Amniotic epithelial cell (primary cell): ENCODE results near the gene MS4A6E.
"Not testable (repeated sequence)": the region's sequence is repeated elsewhere in the genome, so short reads cannot be mapped to it uniquely, and the experiment has no call there.

Source experiments
- DNase-seq: peaks from one replicate; pipeline ENCODE4 v3.0.0-alpha.2; 2010; ENCODE audit warnings: low read depth

MS4A6E gene

DNA sequence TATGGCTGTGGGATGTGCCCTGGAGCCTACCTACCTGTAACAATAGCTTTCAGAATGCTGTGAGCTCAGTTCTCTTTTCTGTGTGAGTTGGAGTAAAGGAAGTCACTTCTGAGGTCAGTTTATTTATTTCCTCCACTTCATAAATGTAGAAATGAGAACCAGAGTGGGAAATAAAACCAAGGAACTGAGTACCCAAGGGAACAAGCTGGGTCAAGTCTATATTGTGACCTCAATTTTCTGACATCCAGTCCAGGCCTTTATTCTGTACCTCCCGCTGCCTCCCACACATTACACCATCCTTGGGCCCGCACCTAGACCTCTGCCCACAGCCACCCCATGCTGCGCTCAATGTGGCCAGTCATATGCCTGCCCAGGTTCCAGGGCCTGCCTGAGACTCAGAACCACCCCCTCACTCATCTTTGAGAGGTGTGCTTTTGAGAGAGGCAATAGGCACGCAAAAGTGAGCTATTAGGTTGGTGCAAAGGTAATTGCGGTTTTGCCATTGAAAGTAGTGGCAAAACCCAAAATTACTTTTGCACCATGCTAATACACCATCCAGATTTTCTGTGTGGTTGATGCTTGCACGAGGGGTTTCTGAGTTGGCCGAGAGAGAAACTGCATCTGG is 9.8 kb downstream of the MS4A6E start:
- no peak for DNase-seq

DNA sequence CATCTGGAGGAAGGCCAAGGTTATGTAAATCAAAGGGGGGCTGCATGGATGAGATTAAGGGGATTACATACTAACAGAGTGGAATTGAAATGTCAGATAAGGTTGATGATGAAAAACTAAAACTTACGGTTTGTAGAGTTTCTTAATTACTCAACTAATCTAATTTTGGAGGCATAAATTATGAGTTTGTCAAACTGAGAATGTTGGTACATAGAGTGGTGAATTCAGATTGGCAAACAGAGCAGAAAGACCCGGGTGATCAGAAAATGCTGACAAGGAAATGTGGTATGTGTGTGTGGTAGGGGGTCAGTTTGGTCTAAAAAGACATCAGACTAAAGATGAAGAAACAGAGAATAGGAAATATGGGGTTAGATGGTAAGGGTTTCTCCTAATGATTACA is 11.0 kb downstream of the MS4A6E start:
- DNase-seq = no peak

DNA sequence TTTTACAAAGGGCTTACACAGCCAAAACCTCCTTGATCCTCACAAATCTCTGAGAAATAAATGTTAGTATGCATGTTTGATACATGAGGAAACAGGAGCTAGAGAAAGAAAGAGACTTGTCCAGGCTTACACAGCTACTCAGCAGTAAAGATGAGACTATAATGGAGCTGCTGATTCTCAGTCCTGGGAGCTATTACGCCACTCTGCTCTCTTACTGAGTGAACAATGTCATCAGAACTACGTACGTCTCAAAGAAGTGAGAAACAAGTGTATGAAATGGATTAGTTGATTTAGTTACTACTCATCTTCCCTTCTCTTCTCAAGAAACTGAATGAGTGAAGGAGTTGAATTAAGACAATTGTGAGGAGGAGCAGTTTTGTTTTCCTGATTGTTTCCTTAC is 12.3 kb downstream of the MS4A6E start:
- DNase-seq = no peak

DNA sequence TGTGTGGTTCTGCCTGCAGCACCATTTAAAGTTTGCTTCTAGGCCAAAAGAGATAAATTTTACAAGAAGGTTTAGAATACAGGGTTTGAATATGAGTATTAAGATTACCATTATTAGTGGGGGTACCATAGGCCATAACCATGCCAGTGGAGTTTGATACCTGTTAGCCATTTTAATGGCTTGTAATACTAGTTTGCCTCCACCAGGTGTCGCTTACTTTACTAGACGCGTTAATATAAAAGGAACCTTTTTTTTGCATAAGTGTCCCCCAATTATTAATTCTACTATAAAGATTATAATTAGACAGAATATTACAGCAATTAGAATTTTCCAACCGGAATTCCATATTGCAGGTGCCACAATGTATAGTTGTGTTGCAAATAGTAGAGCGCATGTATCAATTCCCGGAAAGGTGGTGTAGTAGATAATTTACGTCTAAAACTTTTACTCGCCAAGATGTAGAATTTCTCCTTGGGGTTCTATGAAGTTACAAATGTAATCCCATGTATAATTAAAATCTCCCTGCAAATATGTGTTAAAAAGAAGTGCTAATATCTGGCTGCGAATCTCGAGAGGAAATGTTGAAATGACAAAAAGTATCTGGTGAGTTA is 16.1 kb downstream of the MS4A6E start:
- peak; percentile 3 for DNase-seq

GRCh38 chr11:60344146-60344545 is 17.1 kb downstream of the MS4A6E start:
- DNase-seq = no peak

DNA sequence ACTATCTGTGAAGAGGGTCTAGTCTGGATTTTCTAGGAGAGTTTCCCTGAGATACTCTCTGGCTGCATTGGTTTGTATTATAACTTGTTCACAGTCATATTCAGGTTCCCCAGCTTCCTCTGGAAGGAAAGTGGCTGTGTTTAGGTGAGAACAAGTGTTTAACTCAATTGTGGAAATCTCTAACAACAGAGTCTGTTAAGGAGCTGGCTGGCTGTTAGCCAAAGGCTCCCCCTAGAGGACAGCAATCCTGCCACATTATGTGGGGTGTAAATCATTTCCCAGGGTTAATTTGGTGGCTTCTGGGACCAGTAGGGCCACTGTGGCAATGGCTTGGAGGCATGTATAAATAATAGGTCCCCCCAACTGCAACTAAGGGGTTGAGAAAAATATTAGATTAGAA is 18.4 kb downstream of the MS4A6E start:
- DNase-seq = no peak

DNA sequence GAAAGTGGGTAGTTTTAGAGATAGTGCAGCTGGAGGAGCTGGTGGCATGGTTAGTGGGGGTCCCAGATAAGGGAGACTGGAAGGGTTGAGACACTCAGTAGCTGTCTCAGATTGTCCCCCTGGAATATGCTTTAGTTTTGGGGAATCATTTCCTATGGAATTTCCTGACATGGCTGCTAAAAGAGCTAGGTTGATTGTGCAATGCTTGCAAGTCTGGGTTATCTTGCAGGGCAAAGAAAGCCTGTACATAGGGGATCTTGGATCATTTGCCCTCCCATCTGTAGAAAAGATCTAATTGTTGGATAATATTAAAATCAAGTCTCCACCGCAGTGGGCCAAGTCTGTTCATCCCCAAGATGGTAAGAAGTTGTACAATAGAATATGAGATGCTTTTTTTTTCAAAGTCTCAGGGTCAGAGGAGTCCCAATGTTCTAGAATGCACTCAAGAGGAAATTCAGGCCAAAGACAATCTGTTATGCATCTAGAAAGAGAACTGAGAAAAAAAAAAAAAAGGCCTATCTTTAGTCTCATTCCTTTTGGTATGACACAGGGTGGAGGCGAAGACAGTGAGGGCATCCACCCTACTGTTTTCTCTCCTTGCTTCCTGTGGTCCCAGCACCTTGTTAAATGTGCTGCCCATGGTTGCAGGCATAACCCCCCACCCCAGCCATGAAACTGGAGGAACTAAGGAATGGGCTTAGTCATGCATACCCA is 20.2 kb downstream of the MS4A6E start:
- DNase-seq = no peak

- no peak for DNase-seq
Observed at GRCh38 chr11:60348116-60348515, 21.1 kb downstream of the MS4A6E start.

DNA sequence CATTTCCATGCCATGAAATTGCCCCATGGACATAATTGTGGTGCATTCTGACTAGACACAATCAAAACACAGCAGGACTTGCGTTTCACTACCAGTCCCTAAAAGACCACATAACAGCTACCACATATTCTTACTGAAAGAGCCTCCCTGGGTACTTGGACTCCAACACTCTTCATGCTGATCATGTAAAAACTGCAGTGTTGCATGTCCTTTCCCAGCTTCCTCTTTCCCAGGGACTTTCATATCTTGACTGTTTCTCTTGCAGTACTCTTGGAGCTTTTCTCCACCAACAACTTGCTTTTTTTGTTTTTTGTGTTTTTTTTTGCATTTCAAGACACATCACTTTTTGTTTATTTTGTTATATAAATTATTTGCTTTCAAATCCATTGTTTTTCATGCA is 22.9 kb downstream of the MS4A6E start:
- DNase-seq = no peak

- DNase-seq = no peak
Observed at GRCh38 chr11:60357771-60358170, 30.7 kb downstream of the MS4A6E start.

DNA sequence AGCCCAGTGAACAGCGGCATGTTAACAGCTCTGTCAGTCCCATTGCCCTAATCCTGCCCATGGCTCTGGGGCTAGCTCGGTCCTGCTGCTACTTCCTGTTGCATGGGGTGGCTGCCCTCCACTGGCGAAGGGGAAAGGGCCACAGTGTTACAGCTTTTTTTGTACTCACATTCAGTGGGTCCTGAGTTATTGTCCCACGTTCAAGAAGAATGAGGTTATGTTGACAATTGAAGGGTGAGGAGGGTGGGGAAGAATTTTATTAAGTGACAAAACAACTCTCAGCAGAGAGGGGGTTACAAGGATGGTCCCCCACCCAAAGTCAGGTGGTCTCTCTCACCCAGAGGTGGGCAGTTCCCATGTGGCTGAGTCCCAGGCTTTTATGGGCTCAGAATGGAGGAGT is 33.6 kb downstream of the MS4A6E start:
- DNase-seq = no peak

GRCh38 chr11:60362241-60362640 is 35.2 kb downstream of the MS4A6E start:
- DNase-seq = no peak

GRCh38 chr11:60363542-60364470 is 36.8 kb downstream of the MS4A6E start:
- peak; percentile 36 for DNase-seq

DNA sequence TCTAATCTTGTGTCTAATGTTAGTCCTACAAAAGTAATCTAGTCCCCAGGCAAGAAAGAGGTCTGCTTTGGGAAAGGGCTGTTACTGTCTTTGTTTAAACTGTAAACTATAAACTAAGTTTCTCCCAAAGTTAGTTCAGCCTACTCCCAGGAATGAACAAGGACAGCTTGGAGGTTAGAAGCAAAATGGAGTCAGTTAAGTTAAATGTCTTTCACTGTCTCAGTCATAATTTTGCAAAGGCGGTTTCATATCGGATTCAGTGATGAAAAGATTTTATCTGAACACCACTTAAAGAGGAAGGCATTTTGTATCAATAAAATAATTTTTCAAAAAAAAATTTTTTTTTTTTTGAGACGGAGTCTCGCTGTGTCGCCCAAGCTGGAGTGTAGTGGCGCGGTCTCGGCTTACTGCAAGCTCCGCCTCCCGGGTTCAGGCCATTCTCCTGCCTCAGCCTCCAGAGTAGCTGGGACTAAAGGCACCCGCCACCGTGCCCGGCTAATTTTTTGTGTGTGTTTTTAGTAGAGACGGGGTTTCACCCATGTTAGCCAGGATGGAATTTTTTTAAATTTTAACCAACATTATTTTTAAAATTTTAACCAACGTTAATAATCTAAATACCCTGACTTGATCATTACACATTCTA is 39.3 kb downstream of the MS4A6E start:
- DNase-seq = not testable (repeated sequence)

GRCh38 chr11:60367009-60367408 is 40.0 kb downstream of the MS4A6E start:
- no peak for DNase-seq

- DNase-seq = no peak
Observed at GRCh38 chr11:60367896-60368295, 40.8 kb downstream of the MS4A6E start.

DNA sequence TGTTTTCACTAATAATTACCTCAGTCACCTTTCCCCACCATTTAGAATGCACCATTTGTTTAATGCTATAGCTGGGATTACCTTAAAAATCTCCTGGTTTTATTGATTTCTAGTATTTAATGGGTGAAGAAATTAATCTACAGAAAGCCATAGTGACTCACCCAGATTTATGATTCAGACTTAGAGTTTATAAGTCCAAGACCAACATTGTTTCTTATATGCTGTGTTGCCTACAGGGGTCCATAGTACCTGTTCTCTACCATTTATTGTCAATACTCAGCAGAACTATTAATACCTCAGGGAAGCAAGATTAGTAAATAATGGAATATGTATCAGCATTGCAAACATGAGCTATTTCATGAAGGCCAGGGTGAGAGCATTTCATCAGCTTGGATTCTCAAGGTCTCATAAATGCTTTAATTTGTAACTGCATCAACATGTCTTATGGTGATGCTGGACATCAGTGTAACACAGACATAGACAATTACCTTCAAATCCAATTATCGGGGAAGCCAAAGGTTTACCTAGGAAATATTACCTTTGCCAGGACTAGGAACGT is 43.3 kb downstream of the MS4A6E start:
- DNase-seq = no peak

DNA sequence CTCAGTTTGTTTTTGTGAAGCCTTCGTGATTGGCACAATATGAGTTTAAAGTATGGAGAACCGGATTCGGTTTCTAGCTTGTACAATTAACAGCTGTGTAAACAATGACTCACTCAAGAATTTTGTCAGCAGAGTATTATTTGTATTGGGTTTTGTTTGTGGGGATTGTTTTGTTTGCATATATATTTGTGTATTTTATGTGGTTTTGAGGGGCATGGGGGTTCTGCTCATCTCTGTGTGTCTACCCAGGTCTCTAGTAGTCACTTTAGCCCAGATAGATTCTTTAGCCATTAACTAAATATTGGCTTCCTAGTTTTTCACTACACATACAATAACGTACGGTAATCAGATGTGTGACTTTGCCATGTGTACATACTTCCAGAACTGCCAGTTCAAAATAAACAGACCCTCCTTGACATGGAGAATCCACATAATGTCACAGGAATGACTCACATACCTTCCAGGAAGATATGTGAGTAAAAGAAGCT is 43.8 kb downstream of the MS4A6E start:
- DNase-seq = no peak

- DNase-seq = no peak
Observed at GRCh38 chr11:60371386-60371785, 44.3 kb downstream of the MS4A6E start.

DNA sequence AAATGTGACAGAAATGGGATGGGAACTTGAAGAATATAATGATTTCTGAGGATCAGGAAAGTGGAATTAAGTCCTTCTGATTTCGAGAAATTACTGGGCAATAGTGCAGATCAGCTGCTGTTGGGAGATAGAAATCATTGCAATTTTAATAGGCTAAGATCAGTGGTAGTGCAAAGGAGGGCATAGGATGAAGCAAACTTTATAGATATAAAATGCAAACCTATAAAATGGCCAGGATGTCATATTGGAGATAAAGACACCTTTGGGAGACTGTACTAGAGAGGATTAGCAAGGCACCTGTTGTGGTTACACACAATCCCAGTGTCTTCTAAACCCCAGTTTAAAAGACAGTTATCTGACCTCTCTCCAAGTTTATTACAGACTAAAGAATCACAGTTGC is 44.8 kb downstream of the MS4A6E start:
- no peak for DNase-seq

DNA sequence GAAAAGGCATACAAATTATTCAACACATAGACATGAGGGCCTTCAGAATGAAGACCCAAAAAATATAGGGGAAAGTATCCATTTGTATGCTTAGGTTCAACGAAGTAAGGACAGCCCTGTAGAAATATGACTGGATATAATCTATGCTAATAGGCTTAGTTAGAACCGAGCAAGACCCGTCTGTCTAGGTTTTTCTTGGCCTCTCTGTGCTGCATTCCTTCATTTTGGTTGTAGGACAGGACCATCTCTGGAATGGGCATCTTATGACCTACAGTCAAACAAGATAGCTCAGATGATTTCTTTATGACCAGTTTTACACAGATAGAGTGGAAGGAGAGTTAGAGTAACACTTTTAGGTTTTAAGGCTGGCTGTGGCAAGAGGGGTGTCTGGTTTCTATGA is 45.7 kb downstream of the MS4A6E start:
- no peak for DNase-seq
